GM20000 (cell line): Measurements from ENCODE around the gene TREML2.

ENCODE experiments used
- DNase-seq: peaks from one replicate; pipeline ENCODE4 v3.0.0; 2012; ENCODE audit warnings: low spot score
- TF ChIP-seq, protein P1 (sequence below): IDR thresholded peaks from 2 replicates; pipeline ENCODE4 v1.5.1; 2012; ENCODE audit warnings: mild to moderate bottlenecking, control low read depth; ENCODE audit errors: extremely low read depth, missing control alignments

The TREML2 gene

DNA sequence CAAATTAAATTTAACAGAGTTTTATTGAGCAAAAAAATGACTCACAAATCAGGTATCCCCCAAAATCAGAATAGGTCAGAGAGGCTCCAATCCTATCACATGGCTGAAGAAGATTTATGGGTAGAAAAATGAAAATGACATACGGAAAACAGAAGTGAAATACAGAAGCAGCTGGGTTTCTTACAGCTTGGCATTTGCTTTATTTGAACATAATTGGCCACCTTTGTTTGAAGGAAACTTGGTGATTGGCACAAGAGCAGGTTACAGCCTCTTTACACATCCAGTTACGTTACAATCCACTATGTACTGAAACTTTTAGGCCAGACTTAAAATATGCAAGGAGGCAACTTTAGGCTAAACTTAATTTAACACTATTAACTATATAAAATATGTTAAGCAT lies 26.3 kb downstream of the TREML2 start:
- TF ChIP-seq, protein P1, sequence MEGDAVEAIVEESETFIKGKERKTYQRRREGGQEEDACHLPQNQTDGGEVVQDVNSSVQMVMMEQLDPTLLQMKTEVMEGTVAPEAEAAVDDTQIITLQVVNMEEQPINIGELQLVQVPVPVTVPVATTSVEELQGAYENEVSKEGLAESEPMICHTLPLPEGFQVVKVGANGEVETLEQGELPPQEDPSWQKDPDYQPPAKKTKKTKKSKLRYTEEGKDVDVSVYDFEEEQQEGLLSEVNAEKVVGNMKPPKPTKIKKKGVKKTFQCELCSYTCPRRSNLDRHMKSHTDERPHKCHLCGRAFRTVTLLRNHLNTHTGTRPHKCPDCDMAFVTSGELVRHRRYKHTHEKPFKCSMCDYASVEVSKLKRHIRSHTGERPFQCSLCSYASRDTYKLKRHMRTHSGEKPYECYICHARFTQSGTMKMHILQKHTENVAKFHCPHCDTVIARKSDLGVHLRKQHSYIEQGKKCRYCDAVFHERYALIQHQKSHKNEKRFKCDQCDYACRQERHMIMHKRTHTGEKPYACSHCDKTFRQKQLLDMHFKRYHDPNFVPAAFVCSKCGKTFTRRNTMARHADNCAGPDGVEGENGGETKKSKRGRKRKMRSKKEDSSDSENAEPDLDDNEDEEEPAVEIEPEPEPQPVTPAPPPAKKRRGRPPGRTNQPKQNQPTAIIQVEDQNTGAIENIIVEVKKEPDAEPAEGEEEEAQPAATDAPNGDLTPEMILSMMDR: no peak

DNA sequence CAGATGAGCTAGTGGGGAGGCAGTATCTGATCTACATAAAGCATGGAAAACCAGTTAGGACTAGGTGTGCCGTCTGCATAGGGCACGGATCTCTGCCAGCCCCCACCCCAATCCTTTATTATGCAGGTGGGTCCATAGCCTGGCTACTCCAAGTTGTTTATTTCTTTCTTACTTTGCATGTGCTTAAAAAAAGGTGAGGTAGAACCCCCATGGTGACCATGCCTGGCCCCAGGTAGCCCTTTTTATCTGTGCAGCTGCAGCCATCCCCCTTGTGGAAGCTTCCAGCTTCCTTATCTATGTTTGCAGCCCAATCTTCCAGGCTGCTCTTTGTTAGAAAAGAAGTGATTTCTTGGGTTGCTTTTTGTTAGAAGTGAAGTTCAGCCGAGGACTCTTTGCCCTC lies 29.0 kb downstream of the TREML2 start:
- TF ChIP-seq, protein P1: no peak
- no peak for DNase-seq

More for the DNA sequence above, 26.3 kb downstream of the TREML2 start:
- DNase-seq: no peak

DNA sequence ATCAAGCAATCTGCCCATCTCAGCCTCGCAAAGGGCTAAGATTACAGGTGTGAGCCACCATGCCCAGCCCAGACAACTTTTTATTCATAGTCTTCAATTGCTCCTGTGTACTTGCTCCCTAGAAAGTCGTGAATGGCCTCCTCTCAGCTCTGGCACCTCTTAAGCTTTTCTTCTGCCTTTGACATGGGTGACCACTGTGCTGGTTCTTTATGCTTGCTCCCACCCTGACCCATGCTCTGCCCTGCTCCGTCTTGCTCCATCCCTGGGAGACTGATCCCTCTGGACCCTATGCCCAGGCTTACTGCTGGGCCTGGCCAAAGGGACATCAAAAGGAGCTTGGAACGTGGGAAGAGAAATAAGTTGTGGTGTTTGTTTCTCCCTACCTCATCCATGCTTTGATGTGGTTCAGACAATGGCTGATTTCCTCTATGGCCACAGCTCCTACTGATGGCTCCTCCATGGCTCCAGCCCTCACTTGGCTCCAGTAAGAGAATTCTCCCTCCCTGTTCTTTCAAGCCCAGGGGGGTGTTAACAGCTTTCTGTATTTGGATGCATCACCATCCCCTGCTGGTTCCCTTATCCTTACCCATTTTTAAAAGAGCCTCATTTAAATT lies 30.3 kb downstream of the TREML2 start:
- DNase-seq: no peak
- TF ChIP-seq, protein P1: no peak

DNA sequence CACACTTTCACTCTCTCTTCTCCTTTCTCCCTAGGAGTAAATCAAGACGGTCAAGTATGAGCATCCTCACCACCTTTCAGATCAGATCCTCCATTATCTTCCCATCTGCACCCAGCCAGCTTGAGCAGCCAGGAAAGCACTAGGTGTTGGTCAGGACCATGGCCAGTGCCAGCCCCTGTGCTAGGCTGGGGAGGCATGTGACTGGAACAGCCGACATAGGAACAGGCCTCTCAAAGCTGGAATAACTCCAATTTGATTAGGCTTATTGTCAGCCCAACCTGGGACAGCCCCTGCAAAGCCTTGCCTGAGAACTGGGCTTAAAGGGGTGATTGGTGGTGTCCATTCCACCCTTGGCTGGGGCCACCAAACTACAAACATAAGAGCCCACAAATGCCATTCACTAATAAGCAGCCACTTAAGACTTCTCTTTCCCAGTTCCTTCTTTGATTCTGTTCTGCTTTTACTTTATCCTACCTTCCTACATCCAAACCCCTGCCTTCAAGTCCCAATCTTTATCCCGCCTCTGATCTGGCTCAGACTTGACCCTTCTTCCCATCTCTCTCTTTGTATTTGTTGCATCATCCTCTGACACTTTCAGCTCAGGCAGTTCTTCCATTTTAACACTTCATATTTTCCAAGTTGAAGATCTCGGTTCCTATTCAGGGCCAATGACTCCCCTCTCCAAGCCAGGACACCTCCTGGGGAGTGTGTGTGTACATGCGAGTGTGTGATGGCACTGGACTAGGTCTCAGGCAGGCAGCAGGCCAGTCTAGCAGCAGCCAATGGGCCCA lies 33.6 kb downstream of the TREML2 start:
- DNase-seq: no peak
- TF ChIP-seq, protein P1: no peak

DNA sequence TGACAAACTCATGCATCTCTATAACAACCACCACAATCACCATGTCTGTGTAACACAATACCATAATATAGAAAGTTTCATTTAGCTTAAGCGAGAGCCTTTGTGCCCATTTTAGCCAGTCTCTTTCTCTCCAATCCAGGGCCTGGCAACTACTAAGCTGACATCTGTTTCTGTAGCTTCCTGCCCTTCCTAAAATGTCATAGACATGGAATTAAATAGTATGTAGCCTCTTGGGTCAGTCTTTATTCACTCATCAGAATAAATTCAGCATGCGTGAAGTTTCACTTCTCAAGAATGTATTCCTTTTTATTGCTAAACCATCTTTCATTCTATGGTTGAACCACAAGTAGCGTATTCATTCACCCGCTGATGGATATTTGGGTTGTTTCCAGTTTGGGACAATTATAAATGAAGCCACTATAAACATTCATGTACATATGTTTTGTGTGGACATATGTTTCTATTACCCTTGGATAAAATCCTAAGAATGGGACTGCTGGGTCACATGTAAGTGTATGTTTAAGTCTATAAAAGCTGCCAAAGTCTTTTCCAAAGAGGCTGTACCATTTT lies 36.3 kb downstream of the TREML2 start:
- DNase-seq: no peak
- TF ChIP-seq, protein P1: no peak

DNA sequence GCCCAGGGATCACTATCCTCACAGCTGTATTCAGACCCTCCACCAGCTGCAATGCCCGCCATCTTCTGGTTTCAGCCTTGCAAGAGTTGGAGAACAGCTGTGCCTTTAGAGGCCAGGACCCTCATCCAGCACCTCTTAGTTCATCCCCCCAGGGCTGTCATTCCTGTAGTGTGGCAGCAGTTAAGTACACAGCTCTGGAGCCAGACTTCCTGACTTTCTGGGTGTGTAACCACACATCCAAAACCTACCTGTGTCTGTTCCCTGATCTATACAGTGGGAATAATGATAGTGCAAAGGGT lies 37.6 kb downstream of the TREML2 start:
- TF ChIP-seq, protein P1: no peak
- no peak for DNase-seq

DNA sequence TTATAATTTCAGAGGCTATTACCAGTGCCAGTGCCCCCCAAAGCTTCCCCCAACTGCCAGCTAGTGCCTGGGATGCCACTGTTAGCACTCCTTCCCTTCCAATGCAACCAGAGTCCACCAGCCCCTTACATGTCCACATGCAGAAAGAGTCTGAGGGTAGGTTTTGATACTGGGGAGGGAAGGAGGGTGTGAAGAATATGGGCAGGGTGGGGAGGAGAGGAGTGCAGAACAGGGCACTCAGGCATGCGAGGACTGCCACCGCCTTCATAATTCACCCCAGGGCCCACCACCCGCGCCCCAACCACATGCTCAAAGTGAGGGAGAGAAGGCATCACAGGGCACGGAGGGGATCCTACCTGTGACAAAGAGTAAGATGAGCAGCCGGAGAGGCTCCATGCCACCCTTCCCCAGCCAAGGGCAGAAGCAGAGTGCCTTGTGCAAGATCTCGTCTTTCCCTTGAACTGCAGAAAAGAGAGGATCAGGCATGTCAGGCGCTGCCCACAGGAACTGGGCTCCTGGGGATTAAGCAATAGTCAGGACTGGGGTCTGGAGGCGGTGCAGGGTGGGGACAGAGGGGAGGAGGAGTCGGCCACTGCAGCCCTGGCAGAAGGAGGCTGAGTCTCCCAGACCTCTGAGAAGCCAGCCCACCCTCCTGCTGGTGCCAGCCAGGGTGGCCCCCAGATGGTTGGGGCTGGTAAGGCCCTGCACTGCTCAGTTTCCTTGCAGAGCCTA lies 38.1 kb downstream of the TREML2 start, which contains the start of gene TREM2:
Gene TREM2, minus strand, starts transcription at position 430 of the 732 bp plus-strand sequence. Its CDS starts 34 bp downstream, at position 396.
- no peak for DNase-seq
- TF ChIP-seq, protein P1: no peak
